GM12864 (cell line): Measurements from ENCODE around the gene TANGO6.

Experiments used
- DNase-seq: peaks from one replicate; pipeline ENCODE4 v3.0.0-alpha.2; 2011; ENCODE audit warnings: low read depth
- H3K4me3 ChIP-seq: 2 replicates; pipeline ENCODE4 v1.5.1; 2011; ENCODE audit warnings: mild to moderate bottlenecking, low read depth, low read length, control low read depth
- TF ChIP-seq, protein P1 (sequence below): IDR thresholded peaks from 2 replicates; pipeline ENCODE4 v1.5.1; 2011; ENCODE audit warnings: low read depth, mild to moderate bottlenecking, moderate library complexity, low read length, control low read depth, inconsistent platforms; ENCODE audit errors: missing control alignments

Gene TANGO6

GRCh38 chr16:68940816-68941215 lies 97.5 kb downstream of the TANGO6 start:
- no peak for DNase-seq
- TF ChIP-seq, protein P1, sequence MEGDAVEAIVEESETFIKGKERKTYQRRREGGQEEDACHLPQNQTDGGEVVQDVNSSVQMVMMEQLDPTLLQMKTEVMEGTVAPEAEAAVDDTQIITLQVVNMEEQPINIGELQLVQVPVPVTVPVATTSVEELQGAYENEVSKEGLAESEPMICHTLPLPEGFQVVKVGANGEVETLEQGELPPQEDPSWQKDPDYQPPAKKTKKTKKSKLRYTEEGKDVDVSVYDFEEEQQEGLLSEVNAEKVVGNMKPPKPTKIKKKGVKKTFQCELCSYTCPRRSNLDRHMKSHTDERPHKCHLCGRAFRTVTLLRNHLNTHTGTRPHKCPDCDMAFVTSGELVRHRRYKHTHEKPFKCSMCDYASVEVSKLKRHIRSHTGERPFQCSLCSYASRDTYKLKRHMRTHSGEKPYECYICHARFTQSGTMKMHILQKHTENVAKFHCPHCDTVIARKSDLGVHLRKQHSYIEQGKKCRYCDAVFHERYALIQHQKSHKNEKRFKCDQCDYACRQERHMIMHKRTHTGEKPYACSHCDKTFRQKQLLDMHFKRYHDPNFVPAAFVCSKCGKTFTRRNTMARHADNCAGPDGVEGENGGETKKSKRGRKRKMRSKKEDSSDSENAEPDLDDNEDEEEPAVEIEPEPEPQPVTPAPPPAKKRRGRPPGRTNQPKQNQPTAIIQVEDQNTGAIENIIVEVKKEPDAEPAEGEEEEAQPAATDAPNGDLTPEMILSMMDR, result no peak

GRCh38 chr16:68943961-68944360 lies 100.6 kb downstream of the TANGO6 start:
- no peak overlapping the region for H3K4me3 ChIP-seq
- TF ChIP-seq, protein P1, result no peak
- no peak for DNase-seq

More at GRCh38 chr16:68940816-68941215, 97.5 kb downstream of the TANGO6 start:
- no peak overlapping the region for H3K4me3 ChIP-seq

- no peak for DNase-seq
- no peak overlapping the region for H3K4me3 ChIP-seq
- TF ChIP-seq, protein P1, result no peak
Observed at GRCh38 chr16:68948230-68948910, 105.0 kb downstream of the TANGO6 start.

DNA sequence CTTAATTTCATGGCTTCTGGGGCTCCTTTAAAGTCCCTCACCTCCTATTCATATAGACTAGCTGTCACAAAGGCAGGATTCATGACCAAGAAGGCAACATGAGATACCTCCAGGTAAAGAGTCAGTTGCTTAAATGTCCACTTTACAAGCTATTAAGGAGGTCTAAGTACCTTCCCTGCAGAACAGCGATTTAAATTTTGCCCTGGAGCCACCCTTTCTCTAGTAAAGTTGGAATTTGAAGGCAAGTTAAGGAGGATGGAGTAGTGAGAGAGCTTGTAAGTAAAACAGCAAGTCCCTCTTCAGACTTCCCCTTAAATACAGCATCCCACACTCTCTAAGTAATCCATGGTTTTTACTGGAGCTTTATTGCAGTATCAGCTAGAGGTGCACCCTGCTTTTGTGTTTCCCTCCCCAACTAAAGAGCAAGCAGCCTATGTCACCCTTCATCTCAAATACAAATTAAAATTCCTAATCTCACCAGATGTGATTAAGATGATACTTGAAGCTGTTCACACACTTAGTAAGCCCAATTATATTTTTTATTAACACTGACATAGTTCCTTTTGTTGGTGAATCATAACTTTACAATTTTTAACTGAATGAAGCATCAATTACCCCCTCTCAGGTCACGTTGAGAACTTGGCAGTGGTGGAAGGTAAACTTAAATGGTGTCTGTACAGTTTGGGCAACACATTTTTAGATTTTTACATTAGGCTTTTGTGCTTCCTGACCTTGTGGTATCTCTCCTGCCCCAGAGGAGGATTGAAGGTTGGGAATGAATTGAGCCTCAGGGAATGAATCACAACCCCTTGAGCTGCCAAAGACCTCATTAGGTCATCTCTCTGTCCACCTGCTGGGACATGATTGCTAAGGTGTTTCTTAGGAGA lies 108.9 kb downstream of the TANGO6 start:
- no peak for DNase-seq
- TF ChIP-seq, protein P1, result no peak
- H3K4me3 ChIP-seq, result no peak overlapping the region

- TF ChIP-seq, protein P1, result no peak
- no peak overlapping the region for H3K4me3 ChIP-seq
- DNase-seq, result no peak
Observed at GRCh38 chr16:68954911-68955635, 111.7 kb downstream of the TANGO6 start.

GRCh38 chr16:68960910-68961309 lies 117.6 kb downstream of the TANGO6 start:
- no peak for DNase-seq
- TF ChIP-seq, protein P1, result no peak
- H3K4me3 ChIP-seq, result no peak overlapping the region
